Neural cell (in vitro differentiated cells): ENCODE results near the gene BPIFB6. TPM values are rescaled to one million over a fixed set of nuclear protein-coding genes. Genes with fewer than 3 reads are reported as not detected.

Source experiments
- H2AFZ ChIP-seq: fragments of 200-600, 300-800 bp; sonication (generic), shearing (Covaris generic); 2 replicates; pipeline ENCODE4 v1.6.0; 2014; ENCODE audit warnings: low read depth, mild to moderate bottlenecking, antibody characterized with exemption, low read length, moderate library complexity
- H3F3A ChIP-seq: fragments of 200-600 bp; shearing (Covaris generic); 2 replicates; pipeline ENCODE4 v1.6.1; 2016; ENCODE audit warnings: mild to moderate bottlenecking, moderate library complexity, mixed read lengths, antibody characterized with exemption, low read length; ENCODE audit not compliant: insufficient read depth, poor library complexity, severe bottlenecking
- H3K27ac ChIP-seq: fragments of 200-600, 300-800 bp; sonication (generic), shearing (Covaris generic); 2 replicates; pipeline ENCODE4 v1.5.1; 2014; ENCODE audit warnings: mild to moderate bottlenecking, low read length, moderate library complexity
- H3K27me3 ChIP-seq: fragments of 300-800, 200-600 bp; sonication (generic), shearing (Covaris generic); 2 replicates; pipeline ENCODE4 v1.6.0; 2014; ENCODE audit warnings: mild to moderate bottlenecking, low read depth, low read length, moderate library complexity; ENCODE audit not compliant: insufficient read depth
- H3K36me3 ChIP-seq: fragments of 300-800, 200-600 bp; sonication (generic), shearing (Covaris generic); 2 replicates; pipeline ENCODE4 v1.5.1; 2014; ENCODE audit warnings: mild to moderate bottlenecking, antibody characterized with exemption, low read length, moderate library complexity; ENCODE audit not compliant: insufficient read depth
- H3K4me2 ChIP-seq: fragments of 300-800, 200-600 bp; sonication (generic), shearing (Covaris generic); 2 replicates; pipeline ENCODE4 v1.6.0; 2014; ENCODE audit warnings: mild to moderate bottlenecking, low read length
- H3K4me3 ChIP-seq: fragments of 300-800, 200-600 bp; sonication (generic), shearing (Covaris generic); 2 replicates; pipeline ENCODE4 v1.5.1; 2014; ENCODE audit warnings: mild to moderate bottlenecking, low read length, moderate library complexity
- H3K79me2 ChIP-seq: fragments of 200-600 bp; shearing (Covaris generic); replicated peaks from 2 replicates; pipeline ENCODE4 v1.6.0; 2014; ENCODE audit warnings: mild to moderate bottlenecking, low read length, moderate library complexity; ENCODE audit not compliant: insufficient read depth
- H3K9ac ChIP-seq: fragments of 300-800, 200-600 bp; sonication (generic), shearing (Covaris generic); 2 replicates; pipeline ENCODE4 v1.6.1; 2016; ENCODE audit warnings: mild to moderate bottlenecking, low read length, mixed read lengths
- H3K9me2 ChIP-seq: fragments of 200-600 bp; shearing (Covaris generic); 2 replicates; pipeline ENCODE4 v1.6.1; 2016; ENCODE audit warnings: mild to moderate bottlenecking, low read length, mixed read lengths; ENCODE audit not compliant: insufficient read depth
- H3K9me3 ChIP-seq: fragments of 200-600, 300-800 bp; sonication (generic), shearing (Covaris generic); 2 replicates; pipeline ENCODE4 v1.6.1; 2016; ENCODE audit warnings: mild to moderate bottlenecking, mixed run types, low read length, moderate library complexity, mixed read lengths
- H4K20me1 ChIP-seq: fragments of 200-600 bp; shearing (Covaris generic); 2 replicates; pipeline ENCODE4 v1.6.1; 2016; ENCODE audit warnings: mild to moderate bottlenecking, mixed run types; ENCODE audit not compliant: insufficient read depth
- EP300 ChIP-seq: fragments of 450-650 bp; conservative IDR thresholded peaks from 2 replicates; pipeline ENCODE4 v1.6.1; 2014; ENCODE audit warnings: antibody characterized with exemption, mild to moderate bottlenecking, moderate library complexity; ENCODE audit not compliant: poor library complexity, severe bottlenecking
- EZH2 ChIP-seq: fragments of 200-600, 300-800 bp; shearing (Covaris generic), sonication (generic); IDR thresholded peaks from 2 replicates; pipeline ENCODE4 v1.6.1; 2014; ENCODE audit warnings: antibody characterized with exemption, low read length, borderline replicate concordance, mild to moderate bottlenecking; ENCODE audit not compliant: insufficient read depth, poor library complexity, severe bottlenecking
- MXI1 ChIP-seq: fragments of 450-650 bp; conservative IDR thresholded peaks from 2 replicates; pipeline ENCODE4 v1.6.1; 2014; ENCODE audit warnings: antibody characterized with exemption, mild to moderate bottlenecking; ENCODE audit not compliant: poor library complexity, severe bottlenecking
- POLR2AphosphoS5 ChIP-seq: IDR thresholded peaks from 2 replicates; pipeline ENCODE4 v1.6.1; 2012
- RAD21 ChIP-seq: fragments of 450-650 bp; conservative IDR thresholded peaks from 2 replicates; pipeline ENCODE4 v1.6.1; 2014; ENCODE audit warnings: antibody characterized with exemption, mild to moderate bottlenecking, moderate library complexity
- SMC3 ChIP-seq: fragments of 450-650 bp; conservative IDR thresholded peaks from 2 replicates; pipeline ENCODE4 v1.6.1; 2014; ENCODE audit warnings: antibody characterized with exemption, mild to moderate bottlenecking, moderate library complexity; ENCODE audit not compliant: poor library complexity
- TAF1 ChIP-seq: IDR thresholded peaks from 2 replicates; pipeline ENCODE4 v1.6.1; 2012; ENCODE audit warnings: low read depth
- polyA plus RNA-seq: library from polyadenylated mRNA; depleted of rRNA; stranded (reverse); fragments of >200 nt; gene quantifications from 2 replicates; pipeline ENCODE4 v1.2.3, GENCODE V29; 2014
- TF ChIP-seq, protein P1 (sequence below): fragments of 450-650 bp; IDR thresholded peaks from 2 replicates; pipeline ENCODE4 v1.5.1; 2014; ENCODE audit warnings: antibody characterized with exemption, mild to moderate bottlenecking, moderate library complexity; ENCODE audit not compliant: poor library complexity, severe bottlenecking
- TF ChIP-seq, protein P2 (sequence below): IDR thresholded peaks from 2 replicates; pipeline ENCODE4 v1.6.1; 2012; ENCODE audit warnings: borderline replicate concordance

Gene BPIFB6
- polyA plus RNA-seq, 1 donor from 2014 or later, result not detected

DNA sequence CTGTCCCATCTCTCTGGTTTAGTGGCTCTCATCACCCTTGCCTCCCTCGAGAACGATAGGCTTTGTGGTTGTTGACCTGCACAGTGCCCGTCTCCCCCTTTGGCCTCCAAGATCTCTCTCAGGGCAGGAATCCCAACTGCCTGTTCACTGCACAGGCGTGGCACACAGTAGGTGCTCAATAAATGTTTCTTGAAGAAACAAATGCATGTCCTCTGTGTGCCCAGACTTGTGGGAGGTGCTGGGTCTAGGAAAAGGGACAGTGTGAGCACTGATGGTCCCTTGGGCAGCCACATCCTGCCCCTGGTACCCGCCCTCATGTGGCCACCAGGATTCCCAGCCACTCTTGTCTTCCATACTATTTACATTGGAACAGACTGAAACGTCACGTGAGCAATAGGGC, 2.6 kb upstream of the BPIFB6 start:
- Histone ChIP-seq H3F3A (no peaks in the 10 kb centered on the region), H3K4me3 (no peak overlapping the region), H3K9me2 (no peaks in the 10 kb centered on the region), H3K4me2 (no peak overlapping the region), H3K27me3 (no peaks in the 10 kb centered on the region), H4K20me1 (no peaks in the 10 kb centered on the region), H3K27ac (no peak overlapping the region), H3K9me3 (no peaks in the 10 kb centered on the region), H2AFZ (no peak overlapping the region), H3K9ac (no peak overlapping the region), H3K36me3 (no peaks in the 10 kb centered on the region), H3K79me2 (no peaks in the 10 kb centered on the region)
- TF ChIP-seq EZH2 (no peak), SMC3 (no peak), POLR2AphosphoS5 (no peak), TAF1 (no peak), EP300 (no peak), RAD21 (no peak), MXI1 (no peak)
- TF ChIP-seq, protein P1, sequence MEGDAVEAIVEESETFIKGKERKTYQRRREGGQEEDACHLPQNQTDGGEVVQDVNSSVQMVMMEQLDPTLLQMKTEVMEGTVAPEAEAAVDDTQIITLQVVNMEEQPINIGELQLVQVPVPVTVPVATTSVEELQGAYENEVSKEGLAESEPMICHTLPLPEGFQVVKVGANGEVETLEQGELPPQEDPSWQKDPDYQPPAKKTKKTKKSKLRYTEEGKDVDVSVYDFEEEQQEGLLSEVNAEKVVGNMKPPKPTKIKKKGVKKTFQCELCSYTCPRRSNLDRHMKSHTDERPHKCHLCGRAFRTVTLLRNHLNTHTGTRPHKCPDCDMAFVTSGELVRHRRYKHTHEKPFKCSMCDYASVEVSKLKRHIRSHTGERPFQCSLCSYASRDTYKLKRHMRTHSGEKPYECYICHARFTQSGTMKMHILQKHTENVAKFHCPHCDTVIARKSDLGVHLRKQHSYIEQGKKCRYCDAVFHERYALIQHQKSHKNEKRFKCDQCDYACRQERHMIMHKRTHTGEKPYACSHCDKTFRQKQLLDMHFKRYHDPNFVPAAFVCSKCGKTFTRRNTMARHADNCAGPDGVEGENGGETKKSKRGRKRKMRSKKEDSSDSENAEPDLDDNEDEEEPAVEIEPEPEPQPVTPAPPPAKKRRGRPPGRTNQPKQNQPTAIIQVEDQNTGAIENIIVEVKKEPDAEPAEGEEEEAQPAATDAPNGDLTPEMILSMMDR, result no peak
- TF ChIP-seq, protein P2, sequence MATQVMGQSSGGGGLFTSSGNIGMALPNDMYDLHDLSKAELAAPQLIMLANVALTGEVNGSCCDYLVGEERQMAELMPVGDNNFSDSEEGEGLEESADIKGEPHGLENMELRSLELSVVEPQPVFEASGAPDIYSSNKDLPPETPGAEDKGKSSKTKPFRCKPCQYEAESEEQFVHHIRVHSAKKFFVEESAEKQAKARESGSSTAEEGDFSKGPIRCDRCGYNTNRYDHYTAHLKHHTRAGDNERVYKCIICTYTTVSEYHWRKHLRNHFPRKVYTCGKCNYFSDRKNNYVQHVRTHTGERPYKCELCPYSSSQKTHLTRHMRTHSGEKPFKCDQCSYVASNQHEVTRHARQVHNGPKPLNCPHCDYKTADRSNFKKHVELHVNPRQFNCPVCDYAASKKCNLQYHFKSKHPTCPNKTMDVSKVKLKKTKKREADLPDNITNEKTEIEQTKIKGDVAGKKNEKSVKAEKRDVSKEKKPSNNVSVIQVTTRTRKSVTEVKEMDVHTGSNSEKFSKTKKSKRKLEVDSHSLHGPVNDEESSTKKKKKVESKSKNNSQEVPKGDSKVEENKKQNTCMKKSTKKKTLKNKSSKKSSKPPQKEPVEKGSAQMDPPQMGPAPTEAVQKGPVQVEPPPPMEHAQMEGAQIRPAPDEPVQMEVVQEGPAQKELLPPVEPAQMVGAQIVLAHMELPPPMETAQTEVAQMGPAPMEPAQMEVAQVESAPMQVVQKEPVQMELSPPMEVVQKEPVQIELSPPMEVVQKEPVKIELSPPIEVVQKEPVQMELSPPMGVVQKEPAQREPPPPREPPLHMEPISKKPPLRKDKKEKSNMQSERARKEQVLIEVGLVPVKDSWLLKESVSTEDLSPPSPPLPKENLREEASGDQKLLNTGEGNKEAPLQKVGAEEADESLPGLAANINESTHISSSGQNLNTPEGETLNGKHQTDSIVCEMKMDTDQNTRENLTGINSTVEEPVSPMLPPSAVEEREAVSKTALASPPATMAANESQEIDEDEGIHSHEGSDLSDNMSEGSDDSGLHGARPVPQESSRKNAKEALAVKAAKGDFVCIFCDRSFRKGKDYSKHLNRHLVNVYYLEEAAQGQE, result no peak

DNA sequence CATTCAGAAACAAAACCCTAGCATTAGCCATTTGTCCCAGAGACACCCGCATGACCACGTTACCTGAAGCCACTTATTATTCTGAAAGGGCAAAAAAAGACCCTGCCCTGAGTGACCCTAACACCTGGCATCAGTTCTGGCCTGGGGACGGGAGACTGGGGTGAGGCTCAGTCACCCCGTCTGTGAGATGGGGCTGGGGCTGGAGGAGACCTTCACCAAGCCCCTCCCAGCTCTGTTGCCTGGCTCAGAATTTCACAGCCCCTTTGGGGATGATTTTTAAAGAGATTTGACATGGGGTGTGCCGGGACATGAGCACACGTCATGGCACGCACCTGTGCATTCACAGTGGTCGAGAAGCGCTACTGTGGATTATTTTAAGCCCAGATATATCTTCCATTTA, 1.4 kb upstream of the BPIFB6 start:
- Histone ChIP-seq H3K27me3 (no peaks in the 10 kb centered on the region), H4K20me1 (no peaks in the 10 kb centered on the region), H3K4me3 (no peak overlapping the region), H3K9me3 (no peaks in the 10 kb centered on the region), H3K36me3 (no peaks in the 10 kb centered on the region), H3K4me2 (no peak overlapping the region), H3F3A (no peaks in the 10 kb centered on the region), H3K27ac (no peak overlapping the region), H2AFZ (no peak overlapping the region), H3K9ac (no peak overlapping the region), H3K79me2 (no peaks in the 10 kb centered on the region), H3K9me2 (no peaks in the 10 kb centered on the region)
- TF ChIP-seq RAD21 (no peak), TAF1 (no peak)
- TF ChIP-seq, protein P1, result no peak
